Right ventricle myocardium superior (tissue), 1 donor: ENCODE measurements around the gene NXT1. TPM values are rescaled to one million over a fixed set of nuclear protein-coding genes. Genes with fewer than 3 reads are reported as not detected.

Source experiments
- total RNA-seq: library from RNA; stranded (reverse); fragmentation: NEBNext Ultra II Directional; extraction: Animal tissue kit (Norgen Biotek cat#: 25700); gene quantifications from one replicate; pipeline ENCODE4 v1.2.1, GENCODE V29; 2021
- donor health status: DM: no; HTN: yes; CAD: no; lungs with severe emphysema.

The NXT1 gene
- total RNA-seq, 1 donor from 2014 or later: 6.6 TPM

Other genes starting within 250 kb of the NXT1 start
- 16.6 TPM for gene GZF1, start 11.4 kb downstream of the NXT1 start, total RNA-seq
- gene NAPB, start 70.7 kb downstream of the NXT1 start, total RNA-seq: 4.2 TPM
- not detected for gene CSTL1, start 88.9 kb downstream of the NXT1 start, total RNA-seq
- not detected for gene CST11, start 102.1 kb downstream of the NXT1 start, total RNA-seq
- gene CST8, start 140.3 kb downstream of the NXT1 start, total RNA-seq: not detected
- not detected for gene CST9L, start 217.7 kb downstream of the NXT1 start, total RNA-seq